HCT116 (cell line): ENCODE results near the gene EIF5B. TPM values are rescaled to one million over a fixed set of nuclear protein-coding genes. Genes with fewer than 3 reads are reported as not detected.

ENCODE experiments used
- ATAC-seq: fragments of 200-7000 bp; cut with Tn5 transposase; 2 replicates; pipeline ENCODE4 v1.9.1; 2020; ENCODE audit warnings: mild to moderate bottlenecking, moderate library complexity
- Bru-seq: library from RNA; stranded (reverse); fragments of 400-500 nt; gene quantifications from one replicate; lab custom pipeline; 2021; lab: Mats Ljungman, UMichigan
- BruChase-seq, 2 experiments: library from RNA; stranded (reverse); fragments of 400-500 nt; gene quantifications; one replicate each; lab custom pipeline; 2021; lab: Mats Ljungman, UMichigan
- BruUV-seq: library from RNA; stranded (reverse); fragments of 400-500 nt; replicated peaks from 2 replicates; lab custom pipeline; 2021; lab: Mats Ljungman, UMichigan
- CTCF ChIA-PET: fragments of 300-600 bp; sonication (Branson Sonifier 250); formaldehyde crosslinking; loops from one replicate; lab custom pipeline; 2021; ENCODE audit warnings: antibody characterized with exemption; lab: Charles Lee
- POLR2A ChIA-PET: fragments of 300-600, 350-600 bp; sonication (Branson Sonifier 250); formaldehyde crosslinking; loops from one replicate; lab custom pipeline; 2021; ENCODE audit warnings: antibody characterized with exemption; lab: Charles Lee
- RAD21 ChIA-PET, 2 experiments: fragments of 300-600 bp; sonication (Branson Sonifier 250); formaldehyde crosslinking; loops; one replicate each; lab custom pipeline; 2023; ENCODE audit warnings: low total read pairs in 2 of 2; ENCODE audit not compliant: uncharacterized antibody in 2 of 2, unreplicated experiment in 2 of 2, low non-redundant PET in 1 of 2; lab: Charles Lee
- DNase-seq: peaks from one replicate; pipeline ENCODE4 v3.0.0-alpha.2; 2010; ENCODE audit warnings: low read depth, low spot score
- H2AFZ ChIP-seq: fragments of 200-600 bp; shearing (Covaris generic), sonication (generic); 2 replicates; pipeline ENCODE4 v1.6.1; 2017; ENCODE audit warnings: low read depth, mixed run types, mixed read lengths, antibody characterized with exemption, low read length; ENCODE audit not compliant: poor library complexity, severe bottlenecking
- H3K27ac ChIP-seq: 2 replicates; pipeline ENCODE4 v1.5.1; 2012; ENCODE audit warnings: low read depth, low read length
- H3K27me3 ChIP-seq: fragments of 200-600 bp; sonication (generic); 2 replicates; pipeline ENCODE4 v1.6.1; 2016; ENCODE audit warnings: mixed run types, low read length, mixed read lengths; ENCODE audit not compliant: insufficient read depth
- H3K36me3 ChIP-seq, 2 experiments: fragments of 200-500 bp in 1 of 2; fragments of 200-600 bp in 1 of 2; sonication (Bioruptor generic) in 1 of 2; sonication (generic) in 1 of 2; 2 replicates each; pipeline versions ENCODE4 v1.5.1 to v1.6.1; 2014 to 2016; ENCODE audit warnings: low read length in 2 of 2, inconsistent platforms in 1 of 2, mixed read lengths in 1 of 2, mixed run types in 1 of 2; ENCODE audit not compliant: insufficient read depth in 2 of 2, control insufficient read depth in 1 of 2
- H3K4me1 ChIP-seq, 2 experiments: fragments of 200-600 bp in 1 of 2; sonication (generic) in 1 of 2; 2 replicates each; pipeline versions ENCODE4 v1.5.1 to v1.6.1; 2012 to 2017; ENCODE audit warnings: low read length in 2 of 2, inconsistent platforms in 1 of 2, mild to moderate bottlenecking in 1 of 2, mixed read lengths in 1 of 2, mixed run types in 1 of 2, moderate library complexity in 1 of 2; ENCODE audit not compliant: insufficient read depth in 2 of 2, control insufficient read depth in 1 of 2
- H3K4me2 ChIP-seq: fragments of 200-600 bp; sonication (generic); 2 replicates; pipeline ENCODE4 v1.6.1; 2017; ENCODE audit warnings: mixed run types, low read length, mixed read lengths
- H3K4me3 ChIP-seq, 2 experiments: fragments of 200-600 bp in 1 of 2; sonication (generic) in 1 of 2; replicated peaks in 1 of 2; 2 replicates each; pipeline ENCODE4 v1.5.1; 2011 to 2016; ENCODE audit warnings: low read length in 2 of 2, control low read depth in 1 of 2, low read depth in 1 of 2, mild to moderate bottlenecking in 1 of 2, mixed read lengths in 1 of 2, mixed run types in 1 of 2
- H3K79me2 ChIP-seq: fragments of 200-600 bp; sonication (generic); 2 replicates; pipeline ENCODE4 v1.6.1; 2017; ENCODE audit warnings: mild to moderate bottlenecking, mixed run types, low read length, moderate library complexity, mixed read lengths; ENCODE audit not compliant: insufficient read depth
- H3K9ac ChIP-seq: fragments of 200-600 bp; sonication (generic); 2 replicates; pipeline ENCODE4 v1.6.1; 2016; ENCODE audit warnings: low read length, mixed read lengths
- H3K9me2 ChIP-seq: fragments of 200-600 bp; sonication (generic), shearing (Covaris generic); 2 replicates; pipeline ENCODE4 v1.6.1; 2017; ENCODE audit warnings: mixed run types, mild to moderate bottlenecking, moderate library complexity; ENCODE audit not compliant: insufficient read depth
- H3K9me3 ChIP-seq, 2 experiments: fragments of 200-500 bp in 1 of 2; fragments of 200-600 bp in 1 of 2; sonication (Bioruptor generic) in 1 of 2; sonication (generic) in 1 of 2; 2 replicates each; pipeline ENCODE4 v1.6.1; 2014 to 2017; ENCODE audit warnings: low read length in 2 of 2, mixed read lengths in 2 of 2, inconsistent platforms in 1 of 2, low read depth in 1 of 2, mild to moderate bottlenecking in 1 of 2, mixed run types in 1 of 2, moderate library complexity in 1 of 2; ENCODE audit not compliant: control insufficient read depth in 1 of 2, insufficient read depth in 1 of 2
- H4K20me1 ChIP-seq: fragments of 200-600 bp; sonication (generic), shearing (Covaris generic); 2 replicates; pipeline ENCODE4 v1.6.1; 2017; ENCODE audit warnings: mixed run types, mild to moderate bottlenecking, moderate library complexity; ENCODE audit not compliant: insufficient read depth
- ATF3 ChIP-seq: IDR thresholded peaks from 2 replicates; pipeline ENCODE4 v1.6.1; 2012
- CBX3 ChIP-seq: IDR thresholded peaks from 2 replicates; pipeline ENCODE4 v1.6.1; 2012; ENCODE audit warnings: low read depth
- CTCF ChIP-seq, 3 experiments: fragments of 200-600 bp in 1 of 3; sonication (generic) in 1 of 3; IDR thresholded peaks in 2 of 3; conservative IDR thresholded peaks in 1 of 3; 2 replicates each; pipeline ENCODE4 v1.5.1; 2012 to 2017; ENCODE audit warnings: low read depth in 2 of 3, low read length in 2 of 3, antibody characterized with exemption in 1 of 3, borderline replicate concordance in 1 of 3, control low read depth in 1 of 3, mild to moderate bottlenecking in 1 of 3, mixed read lengths in 1 of 3, mixed run types in 1 of 3, moderate library complexity in 1 of 3; ENCODE audit not compliant: insufficient read depth in 1 of 3
- EGR1 ChIP-seq: IDR thresholded peaks from 2 replicates; pipeline ENCODE4 v1.6.1; 2012; ENCODE audit warnings: low read depth
- ELF1 ChIP-seq: IDR thresholded peaks from 2 replicates; pipeline ENCODE4 v1.6.1; 2012; ENCODE audit warnings: low read depth, borderline replicate concordance
- JUND ChIP-seq: IDR thresholded peaks from 2 replicates; pipeline ENCODE4 v1.6.1; 2012
- MAX ChIP-seq: IDR thresholded peaks from 2 replicates; pipeline ENCODE4 v1.6.1; 2012
- POLR2A ChIP-seq: IDR thresholded peaks from 2 replicates; pipeline ENCODE4 v1.7.0; 2011; ENCODE audit warnings: borderline replicate concordance; ENCODE audit not compliant: insufficient read depth, insufficient read length; ENCODE audit errors: extremely low read depth
- POLR2AphosphoS5 ChIP-seq: IDR thresholded peaks from 2 replicates; pipeline ENCODE4 v1.6.1; 2011; ENCODE audit warnings: mild to moderate bottlenecking, low read depth, low read length, moderate library complexity
- RAD21 ChIP-seq: IDR thresholded peaks from 2 replicates; pipeline ENCODE4 v1.6.1; 2012; ENCODE audit warnings: low read depth, mild to moderate bottlenecking
- SIN3A ChIP-seq: IDR thresholded peaks from 2 replicates; pipeline ENCODE4 v1.6.1; 2012; ENCODE audit warnings: low read depth
- SRF ChIP-seq: IDR thresholded peaks from 2 replicates; pipeline ENCODE4 v1.6.1; 2012; ENCODE audit warnings: low read depth
- YY1 ChIP-seq: IDR thresholded peaks from 2 replicates; pipeline ENCODE4 v1.6.1; 2011; ENCODE audit warnings: low read length, low read depth, moderate library complexity, mild to moderate bottlenecking; ENCODE audit not compliant: insufficient replicate concordance; ENCODE audit errors: extremely low read depth
- ZBTB33 ChIP-seq: IDR thresholded peaks from 2 replicates; pipeline ENCODE4 v1.6.1; 2011; ENCODE audit warnings: mild to moderate bottlenecking, low read length, moderate library complexity; ENCODE audit not compliant: insufficient replicate concordance; ENCODE audit errors: extremely low read depth
- ZFX ChIP-seq: fragments of 450-650 bp; IDR thresholded peaks from 2 replicates; pipeline ENCODE4 v1.6.1; 2017
- ZNF274 ChIP-seq: fragments of 200-500 bp; sonication (Bioruptor generic); IDR thresholded peaks from 2 replicates; pipeline ENCODE4 v1.6.1; 2014; ENCODE audit warnings: mild to moderate bottlenecking, low read depth, low read length, inconsistent platforms
- intact Hi-C: fragments of 100-400 bp; cut with micrococcal nuclease; formaldehyde crosslinking; loops from 2 replicates; pipeline ENCODE4 v1.10.0; 2022
- long read RNA-seq: library from polyadenylated mRNA; unstranded; transcript quantifications from one replicate; pipeline ENCODE4 v2.0.0, GENCODE V29; 2021; ENCODE audit not compliant: unreplicated experiment
- polyA plus RNA-seq: library from polyadenylated mRNA; unstranded; fragments of >200 nt; gene quantifications from 2 replicates; pipeline ENCODE4 v1.2.1, GENCODE V29; 2012; ENCODE audit warnings: missing spikeins
- total RNA-seq: library from RNA; stranded (reverse); gene quantifications from one replicate; pipeline ENCODE4 v1.2.1, GENCODE V29; 2021; ENCODE audit not compliant: unreplicated experiment

Gene EIF5B
- total RNA-seq (65.9 TPM), Bru-seq, nascent RNA (percentile 93 among the genes with signal in this experiment), BruChase-seq, experiment 1, labeled RNA remaining after a 6-hour chase (percentile 96 among the genes with signal in this experiment), BruChase-seq, experiment 2, labeled RNA remaining after a 2-hour chase (percentile 92 among the genes with signal in this experiment)
- 25.8 and 36.2 TPM in 2 replicates for polyA plus RNA-seq
- long read RNA-seq, full-length matches to known transcripts, result 2 of 145 reads
- long read RNA-seq, partial matches to known transcripts, result 139 of 145 reads
- long read RNA-seq, other reads (novel, unspliced or antisense), result 4 of 145 reads

- H3K9ac ChIP-seq, result peak within 1 kb of the TSS; percentile 89
- peaks cover 2 to 23% of the 10 kb centered on the region in 2 experiments for H3K4me1 ChIP-seq
- ChIA-PET CTCF (interaction anchor here (0.6 to 2.3 kb wide), 9 partner anchors 10 to 688 kb away, joined by 3 to 14 read pairs (median 3); partner anchors contain the start of genes MRPL30 and REV1), RAD21 (interaction anchor here in 1 of 2 experiments (1.1 kb wide), 1 partner anchor 153 kb away, joined by 4 read pairs; the partner anchor contains the start of gene REV1), POLR2A (interaction anchor here (0.9 to 3.2 kb wide), 5 partner anchors 10 to 688 kb away, joined by 3 to 14 read pairs (median 3); partner anchors contain the start of gene C2orf15)
- no peaks in the 10 kb centered on the region for H3K27me3 ChIP-seq
- H3K36me3 ChIP-seq, result peaks cover 5 to 8% of the 10 kb centered on the region in 2 experiments; a peak in 2 of 4 replicates
- peak; percentile 91 for TF ChIP-seq SIN3A
- TF ChIP-seq RAD21, result 0 out of 2 replicates have a peak, but pooled peaks have one; percentile 29
- TF ChIP-seq MAX, result peak; percentile 95
- TF ChIP-seq SRF, result 0 out of 2 replicates have a peak, but pooled peaks have one; percentile 47
- TF ChIP-seq POLR2A, result peak; percentile 86
- TF ChIP-seq ATF3, result no peak
- TF ChIP-seq JUND, result no peak
- peak; percentile 58 for TF ChIP-seq YY1
- peak; percentile 98 for TF ChIP-seq POLR2AphosphoS5
- TF ChIP-seq ZFX, result peak; percentile 81
- TF ChIP-seq CBX3, result peak; percentile 93
- TF ChIP-seq ZBTB33, result peak; percentile 81
- peak; percentile 56 to 78 (median 63) for TF ChIP-seq CTCF (IDR thresholded peaks at IDR 0.05 in 2 of 3, conservative IDR thresholded peaks at IDR 0.05 in 1 of 3; ENCODE audit: borderline replicate concordance in 1 of 3, insufficient read depth in 1 of 3, low read depth in 2 of 3, low read length in 2 of 3)
- TF ChIP-seq EGR1, result no peak
- TF ChIP-seq ELF1, result no peak
- no peak for TF ChIP-seq ZNF274
- DNase-seq (peak; percentile 91), ATAC-seq (peak; percentile 81)
- no peaks in the 10 kb centered on the region for H3K9me3 ChIP-seq
- H3K9me2 ChIP-seq, result no peaks in the 10 kb centered on the region
- peak within 1 kb of the TSS; percentile 82 to 92 for H3K4me3 ChIP-seq
- peaks cover 90% of the 10 kb centered on the region for H3K79me2 ChIP-seq
- H2AFZ ChIP-seq, result peak within 1 kb of the TSS; percentile 8
- H3K4me2 ChIP-seq, result peak within 1 kb of the TSS; percentile 80
- intact Hi-C loops, result no loop called here
- H3K27ac ChIP-seq, result peak within 1 kb of the TSS; percentile 51
- no TSS peak for BruUV-seq
- H4K20me1 ChIP-seq, result peaks cover 11% of the 10 kb centered on the region; the same call in 1 of the 2 replicates
These were observed at the start of gene EIF5B for GRCh38 chr2:99337113-99338028. Gene EIF5B, plus strand, starts transcription at chr2:99337389. Its CDS starts 166 bp downstream, at chr2:99337555.
